GM12864 (cell line): Measurements from ENCODE around the gene RDM1.

Experiments
- DNase-seq: peaks from one replicate; pipeline ENCODE4 v3.0.0-alpha.2; 2011; ENCODE audit warnings: low read depth
- H3K4me3 ChIP-seq: 2 replicates; pipeline ENCODE4 v1.5.1; 2011; ENCODE audit warnings: mild to moderate bottlenecking, low read depth, low read length, control low read depth
- TF ChIP-seq, protein P1 (sequence below): IDR thresholded peaks from 2 replicates; pipeline ENCODE4 v1.5.1; 2011; ENCODE audit warnings: low read depth, mild to moderate bottlenecking, moderate library complexity, low read length, control low read depth, inconsistent platforms; ENCODE audit errors: missing control alignments

The RDM1 gene

GRCh38 chr17:35934760-35935159, 4.2 kb upstream of the RDM1 start:
- DNase-seq: no peak
- TF ChIP-seq, protein P1, sequence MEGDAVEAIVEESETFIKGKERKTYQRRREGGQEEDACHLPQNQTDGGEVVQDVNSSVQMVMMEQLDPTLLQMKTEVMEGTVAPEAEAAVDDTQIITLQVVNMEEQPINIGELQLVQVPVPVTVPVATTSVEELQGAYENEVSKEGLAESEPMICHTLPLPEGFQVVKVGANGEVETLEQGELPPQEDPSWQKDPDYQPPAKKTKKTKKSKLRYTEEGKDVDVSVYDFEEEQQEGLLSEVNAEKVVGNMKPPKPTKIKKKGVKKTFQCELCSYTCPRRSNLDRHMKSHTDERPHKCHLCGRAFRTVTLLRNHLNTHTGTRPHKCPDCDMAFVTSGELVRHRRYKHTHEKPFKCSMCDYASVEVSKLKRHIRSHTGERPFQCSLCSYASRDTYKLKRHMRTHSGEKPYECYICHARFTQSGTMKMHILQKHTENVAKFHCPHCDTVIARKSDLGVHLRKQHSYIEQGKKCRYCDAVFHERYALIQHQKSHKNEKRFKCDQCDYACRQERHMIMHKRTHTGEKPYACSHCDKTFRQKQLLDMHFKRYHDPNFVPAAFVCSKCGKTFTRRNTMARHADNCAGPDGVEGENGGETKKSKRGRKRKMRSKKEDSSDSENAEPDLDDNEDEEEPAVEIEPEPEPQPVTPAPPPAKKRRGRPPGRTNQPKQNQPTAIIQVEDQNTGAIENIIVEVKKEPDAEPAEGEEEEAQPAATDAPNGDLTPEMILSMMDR: no peak
- H3K4me3 ChIP-seq: no peak overlapping the region

DNA sequence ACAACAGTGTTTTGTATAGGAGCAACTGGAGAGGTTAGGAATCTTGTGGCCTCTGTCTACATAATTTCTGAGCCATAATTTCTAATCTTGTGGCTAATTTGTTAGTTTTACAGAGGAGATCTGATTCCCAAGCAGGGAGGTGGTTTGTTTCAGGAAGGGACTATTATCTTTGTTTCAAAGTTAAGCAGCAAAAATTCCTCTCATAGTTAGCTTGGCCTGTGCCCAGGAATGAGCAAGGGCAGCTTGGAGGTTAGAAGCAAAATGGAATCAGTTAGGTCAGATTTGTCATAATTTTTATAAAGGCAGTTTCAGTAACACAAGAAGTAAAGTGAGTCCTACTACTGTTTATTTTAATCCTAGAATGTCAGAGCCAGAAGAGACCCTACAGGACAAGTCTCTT, 2.0 kb upstream of the RDM1 start:
- TF ChIP-seq, protein P1: no peak
- H3K4me3 ChIP-seq: no peak overlapping the region
- no peak for DNase-seq

DNA sequence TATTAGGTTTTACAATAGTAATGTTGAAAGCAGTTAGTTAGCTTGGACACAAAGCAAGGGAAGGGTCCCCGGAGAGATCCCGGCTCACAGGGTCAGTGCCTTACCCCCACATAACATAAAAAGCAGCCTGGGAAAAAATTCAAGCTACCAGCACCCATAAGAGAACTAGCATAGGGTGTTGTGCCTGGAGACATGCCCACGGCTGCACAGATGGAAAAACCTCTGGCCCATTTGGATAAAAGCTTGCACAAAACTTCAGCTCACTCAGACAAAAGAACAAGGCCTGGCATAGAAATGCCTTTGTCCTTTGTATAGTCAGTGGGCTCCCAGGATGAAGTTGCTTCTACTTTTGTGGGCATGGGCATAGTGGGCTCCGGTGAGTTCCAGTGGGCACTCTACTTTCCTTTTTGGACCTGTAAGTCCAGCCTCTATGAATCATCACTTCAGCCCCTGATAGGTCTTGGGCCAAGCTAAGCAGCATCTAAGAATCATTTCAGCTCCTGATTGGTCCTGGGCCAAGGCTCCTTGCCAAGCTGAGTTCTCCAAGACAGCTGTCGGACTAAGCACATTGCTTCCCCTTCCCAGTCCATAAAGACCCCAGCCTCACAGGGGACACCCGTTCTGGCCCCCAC, 1.3 kb upstream of the RDM1 start:
- TF ChIP-seq, protein P1: no peak
- no peak for DNase-seq
- no peak overlapping the region for H3K4me3 ChIP-seq

- H3K4me3 ChIP-seq: no peak overlapping the region
- TF ChIP-seq, protein P1: no peak
- no peak for DNase-seq
Measured at GRCh38 chr17:35927714-35928113, 2.9 kb downstream of the RDM1 start.

DNA sequence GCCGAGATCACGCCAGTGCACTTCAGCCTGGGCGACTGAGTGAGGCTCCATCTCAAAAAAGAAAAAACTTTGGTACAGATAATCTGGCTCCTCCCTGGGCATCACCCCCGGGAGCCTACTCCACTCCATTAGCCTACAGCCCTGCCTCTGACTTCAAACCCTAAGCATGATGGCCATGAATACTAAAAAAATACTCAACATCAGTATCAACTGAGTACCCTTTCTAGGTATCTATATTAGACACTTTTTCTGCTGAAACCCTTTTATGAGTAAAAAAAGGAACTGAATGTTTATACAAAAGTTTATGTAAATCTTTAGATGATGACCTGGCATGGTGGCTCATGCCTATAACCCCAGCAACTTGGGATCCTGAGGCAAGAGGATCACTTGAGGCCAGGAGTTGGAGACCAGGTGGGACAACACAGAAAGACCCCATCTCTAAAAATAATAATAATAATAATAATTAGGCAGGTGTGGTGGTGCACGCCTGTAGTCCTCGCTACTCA, 6.9 kb downstream of the RDM1 start:
- TF ChIP-seq, protein P1: no peak
- H3K4me3 ChIP-seq: no peak overlapping the region
- DNase-seq: no peak

- TF ChIP-seq, protein P1: no peak
- H3K4me3 ChIP-seq: no peak overlapping the region
Measured at GRCh38 chr17:35920229-35920628, 10.3 kb downstream of the RDM1 start.

DNA sequence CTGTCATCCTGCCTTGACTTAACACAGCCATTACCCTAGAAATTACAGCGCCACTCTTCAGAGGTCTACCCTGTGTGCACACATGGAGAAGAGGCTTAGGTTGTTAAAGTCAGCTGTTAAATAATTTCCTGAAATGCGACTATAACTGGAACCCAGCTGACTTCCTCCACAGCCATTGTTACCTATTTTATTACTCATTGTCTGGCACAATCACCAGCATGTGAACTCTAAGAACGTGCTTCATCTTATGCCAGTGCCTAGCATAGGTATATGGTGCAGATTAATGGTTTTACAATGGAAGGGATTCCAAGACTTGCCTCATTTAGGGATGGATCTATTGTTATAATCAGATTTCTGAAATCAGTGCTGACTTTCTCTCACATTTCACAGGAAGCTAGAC, 11.9 kb downstream of the RDM1 start:
- no peak overlapping the region for H3K4me3 ChIP-seq
- TF ChIP-seq, protein P1: no peak
- no peak for DNase-seq

More at GRCh38 chr17:35920229-35920628, 10.3 kb downstream of the RDM1 start:
- DNase-seq: no peak
